NB4 (cell line): ENCODE results near the gene OR10T2.
"Not testable (repeated sequence)": the region's sequence is repeated elsewhere in the genome, so short reads cannot be mapped to it uniquely, and the experiment has no call there.

Source experiments
- DNase-seq: peaks from one replicate; pipeline ENCODE4 v3.0.0; 2010; ENCODE audit warnings: low read depth
- H3K4me3 ChIP-seq: one replicate; pipeline ENCODE4 v1.5.1; 2011; ENCODE audit warnings: mild to moderate bottlenecking, low read depth, low read length, moderate library complexity
- CTCF ChIP-seq: IDR thresholded peaks from one replicate; pipeline ENCODE4 v1.5.1; 2012; ENCODE audit warnings: low read depth, low read length
- MAX ChIP-seq: IDR thresholded peaks from 2 replicates; pipeline ENCODE4 v1.6.1; 2011; ENCODE audit warnings: low read depth, low read length
- MYC ChIP-seq: IDR thresholded peaks from 2 replicates; pipeline ENCODE4 v1.6.1; 2011; ENCODE audit warnings: low read depth, low read length
- POLR2A ChIP-seq: IDR thresholded peaks from 2 replicates; pipeline ENCODE4 v1.6.1; 2011; ENCODE audit warnings: mild to moderate bottlenecking; ENCODE audit not compliant: insufficient read length; ENCODE audit errors: extremely low read depth

The OR10T2 gene

GRCh38 chr1:158398818-158399514 is at the start of gene OR10T2:
Gene OR10T2 (minus strand): TSS chr1:158399466. CDS start chr1:158399466, 0 bp downstream.
- TF ChIP-seq MYC (no peak), POLR2A (no peak), MAX (no peak), CTCF (no peak)
- no peak within 1 kb of the TSS for H3K4me3 ChIP-seq
- no peak for DNase-seq

- no peak for DNase-seq
- TF ChIP-seq CTCF (no peak), MAX (no peak), MYC (no peak), POLR2A (no peak)
- no peak overlapping the region for H3K4me3 ChIP-seq
These were observed 46.1 kb upstream of the OR10T2 start for GRCh38 chr1:158445376-158445775.

GRCh38 chr1:158434741-158435140 is 35.5 kb upstream of the OR10T2 start:
- no peak for DNase-seq
- TF ChIP-seq MAX, result no peak
- no peak for TF ChIP-seq POLR2A
- TF ChIP-seq CTCF, result no peak
- no peak for TF ChIP-seq MYC
- no peak overlapping the region for H3K4me3 ChIP-seq

- peak; percentile 58 for DNase-seq
- TF ChIP-seq MAX (0 out of 2 replicates have a peak, but pooled peaks have one; percentile 22), MYC (0 out of 2 replicates have a peak, but pooled peaks have one; percentile 12)
- not testable (repeated sequence) for H3K4me3 ChIP-seq
These were observed 30.9 kb upstream of the OR10T2 start for GRCh38 chr1:158430163-158430562.

GRCh38 chr1:158426137-158426536 is 26.9 kb upstream of the OR10T2 start, which contains the start of gene OR10K2:
Gene OR10K2 (minus strand): TSS chr1:158426237. CDS start chr1:158420866, 5,371 bp downstream.
- no peak for DNase-seq
- no peak for TF ChIP-seq MAX
- no peak for TF ChIP-seq POLR2A
- no peak for TF ChIP-seq CTCF
- TF ChIP-seq MYC, result no peak
- H3K4me3 ChIP-seq, result no peak within 1 kb of the TSS

- DNase-seq, result peak; percentile 7
- H3K4me3 ChIP-seq, result no peak overlapping the region
- TF ChIP-seq POLR2A, result no peak
- TF ChIP-seq MAX, result no peak
- no peak for TF ChIP-seq CTCF
- no peak for TF ChIP-seq MYC
These were observed 25.8 kb upstream of the OR10T2 start for GRCh38 chr1:158425027-158425426.
